Bronchial epithelial cell (primary cell): ENCODE measurements around the gene KRTAP10-2. TPM values are rescaled to one million over a fixed set of nuclear protein-coding genes. Genes with fewer than 3 reads are reported as not detected.
A peak's percentile ranks its signal among the peaks of the same experiment; 100 is the strongest.

ENCODE experiments used
- DNase-seq: peaks from one replicate; pipeline ENCODE4 v3.0.0-alpha.2; 2010; ENCODE audit warnings: low read depth
- FAIRE-seq: peaks from 2 replicates; lab custom pipeline; 2011; peaks lifted over from hg19 to GRCh38; lab: Jason Lieb, UNC
- H3K27me3 ChIP-seq: 2 replicates; pipeline ENCODE4 v1.5.1; 2011; ENCODE audit warnings: low read length; ENCODE audit not compliant: control insufficient read depth, insufficient read depth
- H3K36me3 ChIP-seq: 2 replicates; pipeline ENCODE4 v1.5.1; 2011; ENCODE audit warnings: low read length; ENCODE audit not compliant: control insufficient read depth, insufficient read depth
- H3K4me3 ChIP-seq: 2 replicates; pipeline ENCODE4 v1.5.1; 2011; ENCODE audit warnings: mild to moderate bottlenecking, low read depth, low read length, control low read depth
- total RNA-seq: library from RNA; depleted of rRNA; stranded (reverse); fragments of >200 nt; gene quantifications from 2 replicates; pipeline ENCODE4 v1.2.1, GENCODE V29; 2014
- TF ChIP-seq, protein P1 (sequence below): IDR thresholded peaks from 2 replicates; pipeline ENCODE4 v1.5.1; 2011; ENCODE audit warnings: mild to moderate bottlenecking, moderate library complexity, low read length, control low read depth, inconsistent platforms; ENCODE audit not compliant: insufficient read depth, severe bottlenecking

KRTAP10-2 gene
- total RNA-seq, 1 donor from 2014 or later = not detected

DNA sequence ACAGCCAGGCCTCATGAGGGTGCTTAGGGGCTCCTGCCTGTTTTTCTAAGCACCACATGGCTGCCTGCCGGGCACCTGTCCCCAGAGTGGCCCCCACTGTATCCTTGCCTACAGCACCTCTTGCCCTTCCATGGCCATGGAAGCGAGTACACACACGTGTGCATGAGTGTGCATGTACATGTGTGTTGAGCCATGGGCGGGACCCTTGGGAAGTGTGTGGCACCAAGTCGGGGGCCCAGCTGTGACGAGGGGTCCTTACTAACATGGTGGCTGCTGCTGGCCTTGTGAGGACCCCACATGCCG is 37.1 kb downstream of the KRTAP10-2 start:
- H3K4me3 ChIP-seq = no peak overlapping the region
- TF ChIP-seq, protein P1, sequence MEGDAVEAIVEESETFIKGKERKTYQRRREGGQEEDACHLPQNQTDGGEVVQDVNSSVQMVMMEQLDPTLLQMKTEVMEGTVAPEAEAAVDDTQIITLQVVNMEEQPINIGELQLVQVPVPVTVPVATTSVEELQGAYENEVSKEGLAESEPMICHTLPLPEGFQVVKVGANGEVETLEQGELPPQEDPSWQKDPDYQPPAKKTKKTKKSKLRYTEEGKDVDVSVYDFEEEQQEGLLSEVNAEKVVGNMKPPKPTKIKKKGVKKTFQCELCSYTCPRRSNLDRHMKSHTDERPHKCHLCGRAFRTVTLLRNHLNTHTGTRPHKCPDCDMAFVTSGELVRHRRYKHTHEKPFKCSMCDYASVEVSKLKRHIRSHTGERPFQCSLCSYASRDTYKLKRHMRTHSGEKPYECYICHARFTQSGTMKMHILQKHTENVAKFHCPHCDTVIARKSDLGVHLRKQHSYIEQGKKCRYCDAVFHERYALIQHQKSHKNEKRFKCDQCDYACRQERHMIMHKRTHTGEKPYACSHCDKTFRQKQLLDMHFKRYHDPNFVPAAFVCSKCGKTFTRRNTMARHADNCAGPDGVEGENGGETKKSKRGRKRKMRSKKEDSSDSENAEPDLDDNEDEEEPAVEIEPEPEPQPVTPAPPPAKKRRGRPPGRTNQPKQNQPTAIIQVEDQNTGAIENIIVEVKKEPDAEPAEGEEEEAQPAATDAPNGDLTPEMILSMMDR = no peak
- no peaks in the 10 kb centered on the region for H3K27me3 ChIP-seq
- H3K36me3 ChIP-seq = no peaks in the 10 kb centered on the region
- DNase-seq (no peak), FAIRE-seq (no peak)

DNA sequence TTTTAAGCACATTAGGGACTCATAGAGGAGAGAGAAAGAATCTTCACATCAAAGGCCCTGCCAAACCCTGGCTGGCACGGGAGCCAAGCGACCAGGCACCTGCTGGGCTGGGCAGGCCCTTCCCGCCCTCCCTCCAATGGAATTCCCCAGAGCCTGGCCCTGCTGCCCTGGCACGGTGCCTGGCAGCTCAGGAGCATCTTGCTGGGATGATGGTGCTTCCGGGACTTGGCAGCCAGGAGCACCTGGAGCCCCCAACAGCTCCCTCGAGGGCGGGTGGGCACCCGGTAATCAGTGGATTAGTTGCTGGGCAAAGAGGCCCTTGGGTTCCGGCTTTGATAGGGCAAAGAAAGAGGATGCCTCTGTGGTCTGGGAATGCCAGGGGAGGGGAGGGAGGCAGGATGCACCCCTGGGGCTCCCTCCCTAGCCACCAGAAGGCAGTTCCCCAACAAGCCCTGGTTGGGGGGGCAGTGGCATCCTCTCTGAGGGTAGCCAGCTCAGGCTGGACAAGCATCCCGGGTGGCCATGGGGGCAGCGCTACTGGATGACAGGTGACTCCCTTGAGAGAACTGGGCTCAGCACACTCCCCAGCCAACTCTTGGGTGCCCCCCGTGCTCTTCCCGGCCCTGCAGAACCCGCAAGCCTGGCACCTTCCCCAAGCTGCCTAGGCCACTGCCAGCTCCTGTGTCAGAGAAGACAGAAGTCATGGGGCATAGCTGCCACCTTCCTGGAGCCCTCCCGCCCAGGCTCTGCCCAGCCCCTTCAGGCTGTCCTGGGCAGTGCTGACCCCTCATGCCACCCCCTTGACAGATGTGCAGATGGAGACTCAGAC is 37.7 kb downstream of the KRTAP10-2 start:
- H3K27me3 ChIP-seq = no peaks in the 10 kb centered on the region

DNA sequence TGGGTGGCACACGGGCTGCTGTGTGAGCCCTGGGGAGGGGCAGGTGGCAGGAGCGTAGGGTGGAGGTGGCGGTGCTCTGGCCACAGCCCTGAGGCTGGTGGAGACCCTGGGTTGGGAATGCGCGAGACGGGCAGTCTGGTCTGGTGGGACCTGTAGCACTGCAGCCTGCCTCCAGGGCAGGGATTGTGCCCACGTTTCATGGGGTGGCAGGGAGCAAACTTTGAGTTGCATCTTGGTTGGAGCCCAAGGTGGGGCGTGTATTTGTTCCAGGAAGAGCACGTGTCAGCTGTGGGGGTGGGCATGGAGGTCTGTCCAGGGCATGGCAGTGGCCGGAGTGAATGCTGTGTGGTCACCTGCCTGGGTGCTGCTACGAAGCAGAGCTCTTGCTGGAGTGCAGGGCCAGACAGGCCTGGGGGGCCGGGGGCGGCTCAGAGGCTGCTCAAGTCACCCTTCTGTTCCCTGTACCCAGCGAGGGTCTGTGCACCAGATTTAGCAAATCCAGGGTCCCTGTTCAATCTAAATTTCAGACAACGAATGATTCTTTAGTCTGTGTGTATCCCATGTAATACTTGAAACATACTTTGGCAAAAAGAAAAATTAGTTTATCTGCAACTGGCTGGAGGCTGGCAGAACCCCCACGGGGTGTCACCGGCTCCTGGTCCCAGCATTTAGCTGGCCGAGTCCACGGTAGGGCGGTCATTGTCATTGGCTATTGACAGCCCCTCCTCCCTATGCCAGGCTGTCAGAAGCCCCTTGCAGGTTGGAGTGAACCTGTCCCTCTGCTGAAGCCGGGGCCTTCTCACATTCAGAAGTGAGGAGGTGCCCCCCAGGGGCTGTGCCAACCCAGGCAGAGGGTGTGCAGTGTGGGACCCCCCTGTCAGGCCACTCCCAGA is 38.6 kb downstream of the KRTAP10-2 start:
- TF ChIP-seq, protein P1 = no peak
- DNase-seq = no peak
- H3K27me3 ChIP-seq = no peaks in the 10 kb centered on the region
- no peak for FAIRE-seq
- H3K36me3 ChIP-seq = no peaks in the 10 kb centered on the region
- no peak overlapping the region for H3K4me3 ChIP-seq

More for the DNA sequence above, 37.7 kb downstream of the KRTAP10-2 start:
- FAIRE-seq (no peak), DNase-seq (no peak)
- TF ChIP-seq, protein P1 = no peak
- no peaks in the 10 kb centered on the region for H3K36me3 ChIP-seq
- no peak overlapping the region for H3K4me3 ChIP-seq

DNA sequence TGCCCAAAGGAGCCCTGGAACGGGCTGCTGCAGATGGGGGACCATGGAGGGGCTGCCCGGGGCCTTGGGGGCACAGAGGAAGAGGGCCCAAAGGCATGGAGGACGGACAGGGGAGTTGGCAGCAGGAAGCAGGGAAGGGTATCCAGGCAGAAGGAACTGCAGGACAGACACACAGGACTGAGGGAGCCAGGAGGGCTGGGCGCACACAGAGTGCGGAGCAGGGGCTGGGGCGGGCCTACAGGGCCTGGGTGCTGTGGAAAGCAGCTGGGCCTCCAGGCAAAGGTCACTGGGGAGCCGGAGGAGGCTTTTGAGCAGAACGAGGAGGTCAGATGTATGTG is 39.4 kb downstream of the KRTAP10-2 start:
- H3K27me3 ChIP-seq = no peaks in the 10 kb centered on the region
- TF ChIP-seq, protein P1 = no peak
- FAIRE-seq = no peak

DNA sequence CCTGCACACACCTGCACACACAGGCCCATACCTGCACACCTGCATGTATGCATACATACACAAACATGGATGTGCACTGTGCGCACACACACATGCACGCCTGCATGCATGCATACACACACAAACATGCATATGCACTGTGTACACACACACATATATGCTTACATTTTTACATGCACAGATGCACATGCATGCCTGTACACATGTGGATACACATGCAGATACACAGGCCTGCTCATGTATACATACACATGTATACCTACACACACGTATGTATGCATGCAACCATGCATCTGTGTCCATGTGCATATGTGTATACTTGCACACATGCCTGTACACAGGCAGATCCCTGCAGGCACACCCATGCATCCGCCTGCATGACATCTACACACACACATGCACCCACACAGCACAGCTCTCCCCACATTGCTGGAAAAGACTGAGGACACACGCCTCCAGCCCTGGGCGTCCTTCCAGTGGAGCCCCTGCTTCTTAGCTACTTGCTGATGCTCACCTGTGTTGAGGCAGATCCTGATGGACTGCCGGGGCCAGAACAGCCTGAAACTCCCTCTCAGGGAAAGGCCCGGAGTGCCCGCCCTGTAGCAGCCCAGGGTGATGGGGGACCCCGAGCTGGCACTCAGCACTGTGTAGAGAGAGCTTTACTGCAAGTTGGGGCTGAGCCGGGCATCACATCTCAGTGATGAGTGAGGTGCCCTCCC is 39.9 kb downstream of the KRTAP10-2 start:
- FAIRE-seq = peak; percentile 86
- Histone ChIP-seq H3K4me3 (no peak overlapping the region), H3K27me3 (no peaks in the 10 kb centered on the region), H3K36me3 (no peaks in the 10 kb centered on the region)
- TF ChIP-seq, protein P1 = no peak
- peak; percentile 16 for DNase-seq

More for the DNA sequence above, 39.4 kb downstream of the KRTAP10-2 start:
- Histone ChIP-seq H3K36me3 (no peaks in the 10 kb centered on the region), H3K4me3 (no peak overlapping the region)
- DNase-seq = no peak
